ENCODE results near the gene DCLK1. TPM values are rescaled to one million over a fixed set of nuclear protein-coding genes. Genes with fewer than 3 reads are reported as not detected.

The DCLK1 gene
- total and polyA plus RNA-seq, 12 donors: 0.68 to 22.6 (median 2.3) TPM

- Histone ChIP-seq H3K27ac (no peak overlapping the region), H3K36me3 (replicated peaks in 1 of 2) (no peaks in the 10 kb centered on the region), H3K9me3 (replicated peaks in 1 of 3) (no peaks in the 10 kb centered on the region), H3K4me3 (no peak overlapping the region), H3K4me1 (replicated peaks in 1 of 2) (no peaks in the 10 kb centered on the region), H3K27me3 (no peaks in the 10 kb centered on the region)
- DNase-seq: no peak
- TF ChIP-seq POLR2A (IDR thresholded peaks at IDR 0.05) (no peak), CTCF (IDR thresholded peaks at IDR 0.05) (no peak)
- intact Hi-C loops (cut with DNase I): no loop called here
- WGBS, 4 donors: 77 to 89% (median 80%) methylated on average over 2 of the region's 2 CpGs
These were observed 281.9 kb downstream of the DCLK1 start for GRCh38 chr13:35849256-35849644.

GRCh38 chr13:35848336-35849255, 282.6 kb downstream of the DCLK1 start:
- Histone ChIP-seq H3K27me3 (no peaks in the 10 kb centered on the region), H3K36me3 (replicated peaks in 1 of 2) (no peaks in the 10 kb centered on the region), H3K4me1 (replicated peaks in 1 of 2) (no peaks in the 10 kb centered on the region), H3K9me3 (replicated peaks in 1 of 3) (no peaks in the 10 kb centered on the region), H3K4me3 (no peak overlapping the region), H3K27ac (no peak overlapping the region)
- intact Hi-C loops (cut with DNase I): no loop called here
- 56 to 67% (median 59%) methylated on average over 3 of the region's 3 CpGs for WGBS, 4 donors
- TF ChIP-seq POLR2A (IDR thresholded peaks at IDR 0.05) (no peak), CTCF (IDR thresholded peaks at IDR 0.05) (no peak)
- DNase-seq: no peak

GRCh38 chr13:35843272-35843671, 287.9 kb downstream of the DCLK1 start:
- H3K27ac ChIP-seq: no peak overlapping the region
- intact Hi-C loops (cut with DNase I): no loop called here
- no peaks in the 10 kb centered on the region for H3K27me3 ChIP-seq
- no peaks in the 10 kb centered on the region for H3K36me3 ChIP-seq (replicated peaks in 1 of 2)
- H3K9me3 ChIP-seq (replicated peaks in 1 of 3): no peaks in the 10 kb centered on the region
- no peak for DNase-seq
- TF ChIP-seq POLR2A (IDR thresholded peaks at IDR 0.05) (no peak), CTCF (IDR thresholded peaks at IDR 0.05) (no peak)
- H3K4me1 ChIP-seq (replicated peaks in 1 of 2): no peaks in the 10 kb centered on the region
- H3K4me3 ChIP-seq: no peak overlapping the region

- Histone ChIP-seq H3K27me3 (no peaks in the 10 kb centered on the region), H3K4me3 (no peak overlapping the region), H3K27ac (no peak overlapping the region), H3K4me1 (replicated peaks in 1 of 2) (no peaks in the 10 kb centered on the region), H3K9me3 (replicated peaks in 1 of 3) (no peaks in the 10 kb centered on the region), H3K36me3 (replicated peaks in 1 of 2) (no peaks in the 10 kb centered on the region)
- TF ChIP-seq POLR2A (IDR thresholded peaks at IDR 0.05): no peak
- no peak for TF ChIP-seq CTCF (IDR thresholded peaks at IDR 0.05)
- intact Hi-C loops (cut with DNase I): no loop called here
- 54 to 72% (median 65%) methylated on average over 4 of the region's 4 CpGs for WGBS, 4 donors
- DNase-seq: no peak
These were observed 290.1 kb downstream of the DCLK1 start for GRCh38 chr13:35841060-35841521.

Measured in adrenal gland (tissue), 12 donors.